HEK293 (cell line): ENCODE results near the gene EYS.

ENCODE experiments used
- CTCF ChIA-PET: fragments of 350-600 bp; formaldehyde crosslinking; extraction: SDS; loops from one replicate; lab custom pipeline; 2021; ENCODE audit warnings: antibody characterized with exemption; lab: Yijun Ruan, JAX
- POLR2A ChIA-PET: fragments of 300-600 bp; formaldehyde crosslinking; extraction: SDS; loops from one replicate; lab custom pipeline; 2020; ENCODE audit warnings: antibody characterized with exemption, inconsistent platforms; lab: Yijun Ruan, JAX
- H3K27ac ChIP-seq: fragments of 200-500 bp; sonication (Bioruptor generic); 2 replicates; pipeline ENCODE4 v1.5.1; 2014; ENCODE audit warnings: low read depth, low read length, control low read depth, inconsistent platforms; ENCODE audit errors: extremely low read depth
- H3K36me3 ChIP-seq, 2 experiments: fragments of 200-500 bp in 1 of 2; sonication (Bioruptor generic) in 1 of 2; 1 replicate in 1 of 2; 2 replicates in 1 of 2; pipeline ENCODE4 v1.5.1; 2014 to 2017; ENCODE audit warnings: inconsistent platforms in 2 of 2, low read length in 2 of 2; ENCODE audit not compliant: control insufficient read depth in 2 of 2, insufficient read depth in 1 of 2
- H3K4me1 ChIP-seq: fragments of 200-500 bp; sonication (Bioruptor generic); 2 replicates; pipeline ENCODE4 v1.5.1; 2014; ENCODE audit warnings: mild to moderate bottlenecking, low read length, inconsistent platforms; ENCODE audit not compliant: control insufficient read depth, insufficient read depth
- H3K4me3 ChIP-seq: 2 replicates; pipeline ENCODE4 v1.5.1; 2011; ENCODE audit warnings: low read depth, mild to moderate bottlenecking, control low read depth, low read length, moderate library complexity
- H3K9me3 ChIP-seq: fragments of 200-500 bp; sonication (Bioruptor generic); 2 replicates; pipeline ENCODE4 v1.5.1; 2014; ENCODE audit warnings: low read depth, low read length, inconsistent platforms; ENCODE audit not compliant: control insufficient read depth, insufficient read depth
- EGR2 ChIP-seq: fragments of 450-650 bp; formaldehyde crosslinking; IDR thresholded peaks from 2 replicates; pipeline ENCODE4 v1.5.1; 2016; ENCODE audit warnings: low read depth, missing biosample characterization, missing genetic modification characterization
- FEZF1 ChIP-seq: fragments of 450-650 bp; formaldehyde crosslinking; IDR thresholded peaks from 2 replicates; pipeline ENCODE4 v1.5.1; 2016; ENCODE audit warnings: missing biosample characterization, missing genetic modification characterization
- PATZ1 ChIP-seq: fragments of 450-650 bp; formaldehyde crosslinking; IDR thresholded peaks from 2 replicates; pipeline ENCODE4 v1.5.1; 2016; ENCODE audit warnings: missing biosample characterization, missing genetic modification characterization
- ZBTB10 ChIP-seq: fragments of 450-650 bp; formaldehyde crosslinking; IDR thresholded peaks from 2 replicates; pipeline ENCODE4 v1.5.1; 2016; ENCODE audit warnings: missing biosample characterization, missing genetic modification characterization
- ZBTB44 ChIP-seq: fragments of 450-650 bp; IDR thresholded peaks from 2 replicates; pipeline ENCODE4 v1.5.1; 2018; ENCODE audit warnings: missing biosample characterization, mild to moderate bottlenecking, missing genetic modification characterization
- ZBTB49 ChIP-seq: fragments of 450-650 bp; formaldehyde crosslinking; IDR thresholded peaks from 2 replicates; pipeline ENCODE4 v1.5.1; 2016; ENCODE audit warnings: missing biosample characterization, missing genetic modification characterization, low read depth
- ZBTB6 ChIP-seq: fragments of 450-650 bp; formaldehyde crosslinking; IDR thresholded peaks from 2 replicates; pipeline ENCODE4 v1.5.1; 2017; ENCODE audit warnings: missing biosample characterization, missing genetic modification characterization
- ZNF138 ChIP-seq: fragments of 450-650 bp; formaldehyde crosslinking; IDR thresholded peaks from 2 replicates; pipeline ENCODE4 v1.5.1; 2016; ENCODE audit warnings: missing biosample characterization, missing genetic modification characterization, borderline replicate concordance
- ZNF140 ChIP-seq: fragments of 450-650 bp; formaldehyde crosslinking; IDR thresholded peaks from 2 replicates; pipeline ENCODE4 v1.5.1; 2016; ENCODE audit warnings: missing biosample characterization, missing genetic modification characterization
- ZNF19 ChIP-seq: fragments of 450-650 bp; formaldehyde crosslinking; IDR thresholded peaks from 2 replicates; pipeline ENCODE4; 2016; ENCODE audit warnings: missing biosample characterization, missing genetic modification characterization, low read depth
- ZNF202 ChIP-seq: fragments of 450-650 bp; formaldehyde crosslinking; IDR thresholded peaks from 2 replicates; pipeline ENCODE4 v1.5.1; 2016; ENCODE audit warnings: missing biosample characterization, missing genetic modification characterization, borderline replicate concordance
- ZNF23 ChIP-seq: fragments of 450-650 bp; formaldehyde crosslinking; IDR thresholded peaks from 2 replicates; pipeline ENCODE4 v1.5.1; 2016; ENCODE audit warnings: missing biosample characterization, missing genetic modification characterization, borderline replicate concordance
- ZNF239 ChIP-seq: fragments of 450-650 bp; formaldehyde crosslinking; IDR thresholded peaks from 2 replicates; pipeline ENCODE4 v1.5.1; 2016; ENCODE audit warnings: missing biosample characterization, missing genetic modification characterization
- ZNF324 ChIP-seq: fragments of 450-650 bp; formaldehyde crosslinking; IDR thresholded peaks from 2 replicates; pipeline ENCODE4 v1.5.1; 2016; ENCODE audit warnings: missing biosample characterization, missing genetic modification characterization
- ZNF394 ChIP-seq: fragments of 450-650 bp; formaldehyde crosslinking; IDR thresholded peaks from 2 replicates; pipeline ENCODE4 v1.5.1; 2016; ENCODE audit warnings: missing biosample characterization, missing genetic modification characterization, mild to moderate bottlenecking, moderate library complexity, borderline replicate concordance
- ZNF404 ChIP-seq: fragments of 450-650 bp; formaldehyde crosslinking; IDR thresholded peaks from 2 replicates; pipeline ENCODE4 v1.5.1; 2017; ENCODE audit warnings: missing biosample characterization, missing genetic modification characterization
- ZNF449 ChIP-seq: fragments of 450-650 bp; formaldehyde crosslinking; IDR thresholded peaks from 2 replicates; pipeline ENCODE4 v1.5.1; 2017; ENCODE audit warnings: missing biosample characterization, mild to moderate bottlenecking, missing genetic modification characterization, moderate library complexity
- ZNF513 ChIP-seq: fragments of 450-650 bp; IDR thresholded peaks from 2 replicates; pipeline ENCODE4 v1.5.1; 2018; ENCODE audit warnings: missing biosample characterization, missing genetic modification characterization
- ZNF660 ChIP-seq: fragments of 450-650 bp; IDR thresholded peaks from 2 replicates; pipeline ENCODE4 v1.5.1; 2018; ENCODE audit warnings: missing biosample characterization, mild to moderate bottlenecking, missing genetic modification characterization
- ZNF664 ChIP-seq: fragments of 450-650 bp; formaldehyde crosslinking; IDR thresholded peaks from 2 replicates; pipeline ENCODE4 v1.5.1; 2016; ENCODE audit warnings: missing biosample characterization, missing genetic modification characterization
- ZSCAN5A ChIP-seq: fragments of 450-650 bp; formaldehyde crosslinking; IDR thresholded peaks from 2 replicates; pipeline ENCODE4 v1.5.1; 2016; ENCODE audit warnings: missing biosample characterization, missing genetic modification characterization

Gene EYS

GRCh38 chr6:63997221-63997620, 1709.8 kb downstream of the EYS start:
- POLR2A ChIA-PET, result no interaction called here
- Histone ChIP-seq H3K4me1 (no peaks in the 10 kb centered on the region), H3K4me3 (no peak overlapping the region), H3K27ac (no peak overlapping the region), H3K36me3 (no peaks in the 10 kb centered on the region), H3K9me3 (no peaks in the 10 kb centered on the region)
- CTCF ChIA-PET, result no interaction called here
- no peak for TF ChIP-seq ZNF202
- TF ChIP-seq ZNF513 (tag by site-specific recombination), result no peak
- TF ChIP-seq ZNF140 (tag by site-specific recombination), result no peak
- no peak for TF ChIP-seq ZBTB6 (tag by site-specific recombination)
- no peak for TF ChIP-seq ZNF660 (tag by site-specific recombination)
- no peak for TF ChIP-seq ZBTB44
- no peak for TF ChIP-seq ZNF19 (tag by site-specific recombination)
- no peak for TF ChIP-seq FEZF1 (tag by site-specific recombination)
- no peak for TF ChIP-seq ZNF404 (tag by site-specific recombination)
- TF ChIP-seq ZNF138 (tag by site-specific recombination), result no peak
- no peak for TF ChIP-seq ZNF449 (tag by site-specific recombination)
- no peak for TF ChIP-seq ZNF239 (tag by site-specific recombination)
- no peak for TF ChIP-seq ZNF324
- no peak for TF ChIP-seq ZBTB10 (tag by site-specific recombination)
- TF ChIP-seq ZSCAN5A (tag by site-specific recombination), result no peak

- CTCF ChIA-PET, result interaction anchor here (0.6 kb wide), 2 partner anchors 72 to 1010 kb away, joined by 3 read pairs; no protein-coding TSS in a partner anchor
- TF ChIP-seq ZNF23 (tag by site-specific recombination) (no peak), PATZ1 (no peak), ZBTB49 (tag by site-specific recombination) (no peak), ZNF664 (tag by site-specific recombination) (no peak), ZNF394 (tag by site-specific recombination) (no peak), EGR2 (tag by site-specific recombination) (no peak)
Measured at GRCh38 chr6:63985223-63985622, 1721.8 kb downstream of the EYS start.

More at GRCh38 chr6:63985223-63985622, 1721.8 kb downstream of the EYS start:
- no peaks in the 10 kb centered on the region for H3K4me1 ChIP-seq
- POLR2A ChIA-PET, result no interaction called here
- no peaks in the 10 kb centered on the region for H3K9me3 ChIP-seq
- H3K27ac ChIP-seq, result no peak overlapping the region
- H3K36me3 ChIP-seq, result no peaks in the 10 kb centered on the region
- no peak overlapping the region for H3K4me3 ChIP-seq
